ENCODE data around the gene PSMC3.

PSMC3 gene

GRCh38 chr11:47442514-47442913 lies 16.3 kb upstream of the PSMC3 start:
- DNase-seq: no peak

GRCh38 chr11:47441421-47441820 lies 15.2 kb upstream of the PSMC3 start:
- no peak for DNase-seq

GRCh38 chr11:47440054-47440476 lies 13.8 kb upstream of the PSMC3 start:
- no peak for DNase-seq

- DNase-seq: no peak
Observed at GRCh38 chr11:47438721-47439120, 12.5 kb upstream of the PSMC3 start.

- no peak for DNase-seq
Observed at GRCh38 chr11:47437746-47438418, 11.6 kb upstream of the PSMC3 start.

- DNase-seq: no peak
Observed at GRCh38 chr11:47437218-47437745, 11.0 kb upstream of the PSMC3 start.

- DNase-seq: no peak
Observed at GRCh38 chr11:47436726-47437125, 10.5 kb upstream of the PSMC3 start.

- no peak for DNase-seq
Observed at GRCh38 chr11:47435687-47436086, 9.4 kb upstream of the PSMC3 start.

GRCh38 chr11:47434011-47434786 lies 8.0 kb upstream of the PSMC3 start:
- no peak for DNase-seq

GRCh38 chr11:47433157-47433556 lies 6.9 kb upstream of the PSMC3 start:
- no peak for DNase-seq

GRCh38 chr11:47431356-47432083 lies 5.3 kb upstream of the PSMC3 start:
- no peak for DNase-seq

GRCh38 chr11:47430524-47430923 lies 4.3 kb upstream of the PSMC3 start:
- no peak for DNase-seq

GRCh38 chr11:47425611-47426010 lies 628 bp downstream of the PSMC3 start:
- no peak for DNase-seq

- no peak for DNase-seq
Observed at GRCh38 chr11:47418454-47419259, 7.6 kb downstream of the PSMC3 start.

GRCh38 chr11:47417712-47418111 lies 8.5 kb downstream of the PSMC3 start:
- DNase-seq: no peak

GRCh38 chr11:47415949-47416472 lies 10.2 kb downstream of the PSMC3 start:
- DNase-seq: no peak

- no peak for DNase-seq
Observed at GRCh38 chr11:47415091-47415854, 11.0 kb downstream of the PSMC3 start.

GRCh38 chr11:47414685-47415070 lies 11.6 kb downstream of the PSMC3 start:
- DNase-seq: no peak

GRCh38 chr11:47413908-47414684 lies 12.1 kb downstream of the PSMC3 start:
- DNase-seq: no peak

- DNase-seq: no peak
Observed at GRCh38 chr11:47413351-47413750, 12.9 kb downstream of the PSMC3 start.
